IMR-90 (cell line): ENCODE measurements around the gene TULP4. TPM values are rescaled to one million over a fixed set of nuclear protein-coding genes. Genes with fewer than 3 reads are reported as not detected.
A peak's percentile ranks its signal among the peaks of the same experiment; 100 is the strongest.

ENCODE experiments used
- ATAC-seq: fragments of 200-7000 bp; cut with Tn5 transposase; 2 replicates; pipeline ENCODE4 v1.9.1; 2020; ENCODE audit warnings: low read depth, mild to moderate bottlenecking, moderate library complexity
- BruUV-seq: library from RNA; stranded (reverse); fragments of 400-500 nt; replicated peaks from 2 replicates; lab custom pipeline; 2021; lab: Mats Ljungman, UMichigan
- CTCF ChIA-PET: fragments of 300-600 bp; formaldehyde crosslinking; extraction: SDS; loops from one replicate; lab custom pipeline; 2021; ENCODE audit warnings: antibody characterized with exemption; lab: Yijun Ruan, JAX
- POLR2A ChIA-PET: fragments of 300-600 bp; sonication (Branson Sonifier 250); formaldehyde crosslinking; loops from one replicate; lab custom pipeline; 2022; ENCODE audit warnings: antibody characterized with exemption; ENCODE audit not compliant: unreplicated experiment; lab: Charles Lee
- DNase-seq: peaks from one replicate; pipeline ENCODE4 v3.0.0; 2013
- H2AFZ ChIP-seq: replicated peaks from 2 replicates; pipeline ENCODE3; 2013; ENCODE audit warnings: low read length, mild to moderate bottlenecking; ENCODE audit not compliant: poor library complexity
- H2AK5ac ChIP-seq: 2 replicates; pipeline ENCODE4 v1.6.1; 2013; ENCODE audit warnings: low read depth, low read length, inconsistent platforms
- H2AK9ac ChIP-seq: replicated peaks from 2 replicates; pipeline ENCODE3; 2013; ENCODE audit warnings: mild to moderate bottlenecking, low read depth, low read length, moderate library complexity; ENCODE audit not compliant: poor library complexity
- H2BK120ac ChIP-seq: 2 replicates; pipeline ENCODE4 v1.6.1; 2013; ENCODE audit warnings: low read depth, low read length, inconsistent platforms
- H2BK15ac ChIP-seq: 3 replicates; pipeline ENCODE4 v1.6.1; 2013; ENCODE audit warnings: low read depth, low read length, inconsistent platforms
- H2BK20ac ChIP-seq: 2 replicates; pipeline ENCODE4 v1.6.1; 2013; ENCODE audit warnings: low read depth, mild to moderate bottlenecking, inconsistent platforms, low read length, moderate library complexity
- H2BK5ac ChIP-seq: 2 replicates; pipeline ENCODE4 v1.6.1; 2013; ENCODE audit warnings: mild to moderate bottlenecking, low read depth, low read length, inconsistent platforms; ENCODE audit not compliant: poor library complexity, severe bottlenecking
- H3K14ac ChIP-seq: replicated peaks from 2 replicates; pipeline ENCODE4 v1.6.1; 2013; ENCODE audit warnings: low read depth, low read length, inconsistent platforms
- H3K18ac ChIP-seq: 2 replicates; pipeline ENCODE4 v1.6.1; 2013; ENCODE audit warnings: low read depth, low read length, control low read depth
- H3K23ac ChIP-seq: 2 replicates; pipeline ENCODE4 v1.6.1; 2013; ENCODE audit warnings: low read depth, low read length, inconsistent platforms
- H3K27ac ChIP-seq: 2 replicates; pipeline ENCODE4 v1.5.1; 2013; ENCODE audit warnings: mild to moderate bottlenecking, control low read depth, low read length; ENCODE audit not compliant: insufficient read depth
- H3K27me3 ChIP-seq: 2 replicates; pipeline ENCODE4 v1.6.1; 2013; ENCODE audit warnings: low read length; ENCODE audit not compliant: control insufficient read depth, insufficient read depth
- H3K36me3 ChIP-seq: 2 replicates; pipeline ENCODE4 v1.6.1; 2013; ENCODE audit warnings: low read length, mixed read lengths; ENCODE audit not compliant: control insufficient read depth, insufficient read depth
- H3K4ac ChIP-seq: 2 replicates; pipeline ENCODE4 v1.6.1; 2013; ENCODE audit warnings: low read depth, low read length, inconsistent platforms
- H3K4me1 ChIP-seq: 2 replicates; pipeline ENCODE4 v1.6.1; 2013; ENCODE audit warnings: low read length, mixed read lengths; ENCODE audit not compliant: control insufficient read depth, insufficient read depth
- H3K4me2 ChIP-seq: 2 replicates; pipeline ENCODE4 v1.6.1; 2013; ENCODE audit warnings: low read depth, mild to moderate bottlenecking, control low read depth, low read length, moderate library complexity
- H3K4me3 ChIP-seq: 2 replicates; pipeline ENCODE4 v1.5.1; 2013; ENCODE audit warnings: low read depth, mild to moderate bottlenecking, control low read depth, low read length, moderate library complexity; ENCODE audit not compliant: insufficient read depth
- H3K56ac ChIP-seq: 2 replicates; pipeline ENCODE4 v1.6.1; 2013; ENCODE audit warnings: low read length, inconsistent platforms; ENCODE audit not compliant: insufficient read depth; ENCODE audit errors: extremely low read depth
- H3K79me1 ChIP-seq, 2 experiments: 2 replicates each; pipeline ENCODE4 v1.6.1; 2013; ENCODE audit warnings: low read length in 2 of 2, inconsistent platforms in 1 of 2, low read depth in 1 of 2
- H3K9ac ChIP-seq: 2 replicates; pipeline ENCODE4 v1.6.1; 2013; ENCODE audit warnings: low read depth, low read length, control low read depth
- H3K9me1 ChIP-seq: 2 replicates; pipeline ENCODE4 v1.6.1; 2013; ENCODE audit warnings: low read length, inconsistent platforms; ENCODE audit not compliant: insufficient read depth
- H3K9me3 ChIP-seq: 2 replicates; pipeline ENCODE4 v1.6.1; 2013; ENCODE audit warnings: low read length; ENCODE audit not compliant: control insufficient read depth, insufficient read depth
- H4K20me1 ChIP-seq: 2 replicates; pipeline ENCODE4 v1.6.1; 2013; ENCODE audit warnings: low read length, inconsistent platforms; ENCODE audit not compliant: insufficient read depth
- H4K5ac ChIP-seq: 2 replicates; pipeline ENCODE4 v1.6.1; 2013; ENCODE audit warnings: mild to moderate bottlenecking, low read depth, low read length, control low read depth
- H4K8ac ChIP-seq, 2 experiments: 2 replicates each; pipeline ENCODE4 v1.6.1; 2013; ENCODE audit warnings: low read depth in 2 of 2, low read length in 2 of 2, control low read depth in 1 of 2, inconsistent platforms in 1 of 2
- H4K91ac ChIP-seq: 2 replicates; pipeline ENCODE4 v1.6.1; 2013; ENCODE audit warnings: low read depth, low read length, inconsistent platforms; ENCODE audit not compliant: insufficient read depth
- CEBPB ChIP-seq: IDR thresholded peaks from 2 replicates; pipeline ENCODE4 v1.6.1; 2012; ENCODE audit warnings: low read depth, low read length, improper control_type of control experiment
- CHD1 ChIP-seq: IDR thresholded peaks from 2 replicates; pipeline ENCODE4 v1.6.1; 2012; ENCODE audit warnings: low read depth, low read length, improper control_type of control experiment
- CTCF ChIP-seq: conservative IDR thresholded peaks from 2 replicates; pipeline ENCODE4 v1.5.1; 2012; ENCODE audit warnings: mild to moderate bottlenecking, low read depth, low read length, improper control_type of control experiment
- ELK1 ChIP-seq: fragments of 150-350 bp; IDR thresholded peaks from 2 replicates; pipeline ENCODE4 v1.6.1; 2016; ENCODE audit warnings: low read depth, mild to moderate bottlenecking, low read length, moderate library complexity, borderline replicate concordance
- FOS ChIP-seq: fragments of 150-350 bp; IDR thresholded peaks from 2 replicates; pipeline ENCODE4 v1.6.1; 2016; ENCODE audit warnings: low read depth, low read length
- MAFK ChIP-seq: IDR thresholded peaks from 2 replicates; pipeline ENCODE4 v1.6.1; 2012; ENCODE audit warnings: low read depth, low read length, improper control_type of control experiment
- MAZ ChIP-seq: IDR thresholded peaks from 2 replicates; pipeline ENCODE4 v1.6.1; 2012; ENCODE audit warnings: low read depth, mild to moderate bottlenecking, low read length, improper control_type of control experiment, moderate library complexity, borderline replicate concordance
- MXI1 ChIP-seq: IDR thresholded peaks from 2 replicates; pipeline ENCODE4 v1.6.1; 2012; ENCODE audit warnings: low read depth, mild to moderate bottlenecking, low read length, moderate library complexity, borderline replicate concordance
- NFE2L2 ChIP-seq: fragments of 150-350 bp; IDR thresholded peaks from 2 replicates; pipeline ENCODE4 v1.6.1; 2016; ENCODE audit warnings: low read depth, mild to moderate bottlenecking, low read length
- POLR2A ChIP-seq: IDR thresholded peaks from 2 replicates; pipeline ENCODE4 v1.6.1; 2012; ENCODE audit warnings: mild to moderate bottlenecking, low read depth, low read length
- RAD21 ChIP-seq: IDR thresholded peaks from 2 replicates; pipeline ENCODE4 v1.6.1; 2012; ENCODE audit warnings: low read length, improper control_type of control experiment
- RCOR1 ChIP-seq: IDR thresholded peaks from 2 replicates; pipeline ENCODE4 v1.6.1; 2012; ENCODE audit warnings: mild to moderate bottlenecking, low read length, improper control_type of control experiment; ENCODE audit not compliant: insufficient replicate concordance
- WGBS, 2 experiments: methylation state at CpG; one replicate each; pipeline versions ENCODE4 v1.1.5 to v1.1.7; 2013; ENCODE audit warnings: missing lambda C conversion rate in 2 of 2; ENCODE audit not compliant: insufficient read length in 1 of 2; ENCODE audit errors: extremely low coverage in 2 of 2; 5-methylcytosine and 5-hydroxymethylcytosine counted together
- dilution Hi-C: fragments of 300-500 bp; cut with HindIII; formaldehyde crosslinking; loops from one replicate; pipeline ENCODE4 v1.14.3; 2018; ENCODE audit warnings: low sequenced_read_pairs; ENCODE audit not compliant: unreplicated experiment
- in situ Hi-C: fragments of 300-500 bp; cut with MboI; formaldehyde crosslinking; loops from 3 replicates; pipeline ENCODE4 v1.14.3; 2019; ENCODE audit warnings: low sequenced_read_pairs, inconsistent platforms, mixed read lengths
- intact Hi-C: fragments of 100-400 bp; cut with micrococcal nuclease; formaldehyde crosslinking; loops from 2 replicates; pipeline ENCODE4 v1.10.0; 2022
- polyA plus RNA-seq, 3 experiments: library from polyadenylated mRNA; depleted of rRNA; stranded (reverse); fragments of >200 nt; gene quantifications; 2 replicates each; pipeline ENCODE4 v1.2.3, GENCODE V29; 2012; ENCODE audit warnings: low replicate concordance in 1 of 3
- total RNA-seq: library from RNA; depleted of rRNA; stranded (reverse); fragments of >200 nt; gene quantifications from 2 replicates; pipeline ENCODE4 v1.2.3, GENCODE V29; 2012

The TULP4 gene
- total and polyA plus RNA-seq, 2 of the 4 experiments (the other 2 are of a cell fraction): 8.1 to 30.6 TPM

- CTCF ChIA-PET: no interaction called here
- BruUV-seq: TSS peak; percentile 36
- no peak overlapping the region for H4K8ac ChIP-seq
- no peak overlapping the region for H3K4me3 ChIP-seq
- no peak overlapping the region for H2AK9ac ChIP-seq
- no peak overlapping the region for H3K18ac ChIP-seq
- H3K4me1 ChIP-seq: no peaks in the 10 kb centered on the region
- no peak overlapping the region for H2BK5ac ChIP-seq
- H2AFZ ChIP-seq: no peak overlapping the region
- H4K20me1 ChIP-seq: no peaks in the 10 kb centered on the region
- intact Hi-C loops: no loop called here
- no peak overlapping the region for H2BK15ac ChIP-seq
- no peak overlapping the region for H3K23ac ChIP-seq
- H3K4ac ChIP-seq: no peak overlapping the region
- H3K9me1 ChIP-seq: no peaks in the 10 kb centered on the region
- DNase-seq (no peak), ATAC-seq (no peak)
- H2BK20ac ChIP-seq: no peak overlapping the region
- no peak overlapping the region for H3K4me2 ChIP-seq
- H3K27me3 ChIP-seq: no peaks in the 10 kb centered on the region
- no CpG with 5 or more reads among the region's 11 CpGs for WGBS, 2 experiments
- H3K36me3 ChIP-seq: peaks cover 4% of the 10 kb centered on the region; the same call in 1 of the 2 replicates
- in situ Hi-C loops: no loop called here
- no peak overlapping the region for H3K9ac ChIP-seq
- H3K27ac ChIP-seq: no peak overlapping the region
- H4K5ac ChIP-seq: no peak overlapping the region
- H3K9me3 ChIP-seq: no peaks in the 10 kb centered on the region
- H2BK120ac ChIP-seq: no peak overlapping the region
- no peak overlapping the region for H2AK5ac ChIP-seq
- no peak overlapping the region for H4K91ac ChIP-seq
- H3K56ac ChIP-seq: no peak overlapping the region
- H3K14ac ChIP-seq: no peak overlapping the region
- no peaks in the 10 kb centered on the region for H3K79me1 ChIP-seq
- TF ChIP-seq MAFK: no peak
- TF ChIP-seq RCOR1: no peak
- no peak for TF ChIP-seq CTCF
- TF ChIP-seq CHD1: no peak
- TF ChIP-seq MXI1: no peak
- no peak for TF ChIP-seq RAD21
- no peak for TF ChIP-seq FOS
- TF ChIP-seq ELK1: no peak
- no peak for TF ChIP-seq POLR2A
- no peak for TF ChIP-seq MAZ
- TF ChIP-seq NFE2L2: no peak
- no peak for TF ChIP-seq CEBPB
- dilution Hi-C loops: no loop called here
- POLR2A ChIA-PET: no interaction called here
Measured at GRCh38 chr6:158509465-158509864, 197.2 kb downstream of the TULP4 start.
